ENCODE data around the gene MMP13.

The MMP13 gene

GRCh38 chr11:102989379-102990047 lies 34.0 kb upstream of the MMP13 start:
- ChIA-PET CTCF (no interaction called here), POLR2A (no interaction called here)
- DNase-seq (ENCODE audit: extremely low spot score): no peak
- no peak for TF ChIP-seq FOXK2 (IDR thresholded peaks at IDR 0.05)
- TF ChIP-seq ARNT (IDR thresholded peaks at IDR 0.05): no peak
- no peak for TF ChIP-seq ZNF384 (IDR thresholded peaks at IDR 0.05)
- no peak for TF ChIP-seq TARDBP (IDR thresholded peaks at IDR 0.05)
- TF ChIP-seq L3MBTL2 (conservative IDR thresholded peaks at IDR 0.05): no peak
- no peak for TF ChIP-seq BHLHE40 (IDR thresholded peaks at IDR 0.05; ENCODE audit: borderline replicate concordance)
- no peak for TF ChIP-seq HDGF (IDR thresholded peaks at IDR 0.05; ENCODE audit: borderline replicate concordance)
- TF ChIP-seq PKNOX1 (IDR thresholded peaks at IDR 0.05): no peak
- TF ChIP-seq LEF1 (IDR thresholded peaks at IDR 0.05; ENCODE audit: borderline replicate concordance): no peak
- no peak for TF ChIP-seq CTBP1 (IDR thresholded peaks at IDR 0.05; ENCODE audit: borderline replicate concordance)
- no peak for TF ChIP-seq FOXA1 (IDR thresholded peaks at IDR 0.05)
- TF ChIP-seq NFRKB (IDR thresholded peaks at IDR 0.05): no peak
- TF ChIP-seq ELF4 (IDR thresholded peaks at IDR 0.05): no peak
- no peak for TF ChIP-seq SP1 (IDR thresholded peaks at IDR 0.05)
- TF ChIP-seq SUZ12 (IDR thresholded peaks at IDR 0.05): no peak

DNA sequence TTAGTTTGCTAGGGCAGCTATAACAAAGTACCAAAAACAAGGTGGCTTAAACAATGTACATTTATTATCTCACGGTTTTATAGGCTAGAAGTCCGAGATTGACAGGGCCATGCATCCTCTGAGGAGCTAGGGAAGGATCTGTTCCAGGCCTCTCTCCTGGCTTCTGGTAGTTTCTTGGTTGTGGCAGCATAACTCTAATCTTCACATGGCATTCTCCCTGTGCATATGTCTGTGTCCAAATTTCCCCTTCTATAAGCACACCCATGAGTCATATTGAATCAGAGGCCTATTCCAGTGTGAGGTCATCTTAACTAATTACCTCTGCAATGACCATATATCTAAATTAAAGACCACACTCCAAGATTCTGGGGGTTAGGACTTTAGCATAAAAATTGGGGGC lies 31.3 kb upstream of the MMP13 start:
- DNase-seq (ENCODE audit: extremely low spot score): no peak
- POLR2A ChIA-PET: no interaction called here
- no peak for TF ChIP-seq HDGF (IDR thresholded peaks at IDR 0.05; ENCODE audit: borderline replicate concordance)
- peak; percentile 22; the same call in 1 of the 2 replicates for TF ChIP-seq PKNOX1 (IDR thresholded peaks at IDR 0.05)
- TF ChIP-seq LEF1 (IDR thresholded peaks at IDR 0.05; ENCODE audit: borderline replicate concordance): no peak
- no peak for TF ChIP-seq FOXM1 (IDR thresholded peaks at IDR 0.05; ENCODE audit: borderline replicate concordance)
- no peak for TF ChIP-seq CTBP1 (IDR thresholded peaks at IDR 0.05; ENCODE audit: borderline replicate concordance)
- CTCF ChIA-PET: no interaction called here

GRCh38 chr11:102985850-102986249 lies 30.3 kb upstream of the MMP13 start:
- TF ChIP-seq BHLHE40 (IDR thresholded peaks at IDR 0.05; ENCODE audit: borderline replicate concordance) (no peak), FOXK2 (IDR thresholded peaks at IDR 0.05) (no peak), L3MBTL2 (conservative IDR thresholded peaks at IDR 0.05) (no peak), ELF4 (IDR thresholded peaks at IDR 0.05) (no peak), SP1 (IDR thresholded peaks at IDR 0.05) (no peak), ARNT (IDR thresholded peaks at IDR 0.05) (no peak), LEF1 (IDR thresholded peaks at IDR 0.05; ENCODE audit: borderline replicate concordance) (no peak), ZNF384 (IDR thresholded peaks at IDR 0.05) (no peak), FOXA1 (IDR thresholded peaks at IDR 0.05) (no peak), HDGF (IDR thresholded peaks at IDR 0.05; ENCODE audit: borderline replicate concordance) (no peak), FOXM1 (IDR thresholded peaks at IDR 0.05; ENCODE audit: borderline replicate concordance) (no peak), NFRKB (IDR thresholded peaks at IDR 0.05) (no peak), TARDBP (IDR thresholded peaks at IDR 0.05) (no peak), PKNOX1 (IDR thresholded peaks at IDR 0.05) (no peak), CTBP1 (IDR thresholded peaks at IDR 0.05; ENCODE audit: borderline replicate concordance) (no peak), SUZ12 (IDR thresholded peaks at IDR 0.05) (no peak)
- ChIA-PET POLR2A (no interaction called here), CTCF (no interaction called here)
- DNase-seq (ENCODE audit: extremely low spot score): no peak

GRCh38 chr11:102983486-102983885 lies 28.0 kb upstream of the MMP13 start:
- TF ChIP-seq PKNOX1 (IDR thresholded peaks at IDR 0.05): no peak
- no peak for TF ChIP-seq HDGF (IDR thresholded peaks at IDR 0.05; ENCODE audit: borderline replicate concordance)
- no peak for TF ChIP-seq FOXM1 (IDR thresholded peaks at IDR 0.05; ENCODE audit: borderline replicate concordance)
- no peak for TF ChIP-seq L3MBTL2 (conservative IDR thresholded peaks at IDR 0.05)
- TF ChIP-seq NFRKB (IDR thresholded peaks at IDR 0.05): no peak
- no peak for TF ChIP-seq ZNF384 (IDR thresholded peaks at IDR 0.05)
- no peak for TF ChIP-seq SP1 (IDR thresholded peaks at IDR 0.05)
- TF ChIP-seq ARNT (IDR thresholded peaks at IDR 0.05): no peak
- no peak for TF ChIP-seq FOXK2 (IDR thresholded peaks at IDR 0.05)
- no peak for TF ChIP-seq BHLHE40 (IDR thresholded peaks at IDR 0.05; ENCODE audit: borderline replicate concordance)
- no peak for TF ChIP-seq FOXA1 (IDR thresholded peaks at IDR 0.05)
- no peak for TF ChIP-seq ELF4 (IDR thresholded peaks at IDR 0.05)
- DNase-seq (ENCODE audit: extremely low spot score): no peak
- POLR2A ChIA-PET: no interaction called here
- CTCF ChIA-PET: no interaction called here

DNA sequence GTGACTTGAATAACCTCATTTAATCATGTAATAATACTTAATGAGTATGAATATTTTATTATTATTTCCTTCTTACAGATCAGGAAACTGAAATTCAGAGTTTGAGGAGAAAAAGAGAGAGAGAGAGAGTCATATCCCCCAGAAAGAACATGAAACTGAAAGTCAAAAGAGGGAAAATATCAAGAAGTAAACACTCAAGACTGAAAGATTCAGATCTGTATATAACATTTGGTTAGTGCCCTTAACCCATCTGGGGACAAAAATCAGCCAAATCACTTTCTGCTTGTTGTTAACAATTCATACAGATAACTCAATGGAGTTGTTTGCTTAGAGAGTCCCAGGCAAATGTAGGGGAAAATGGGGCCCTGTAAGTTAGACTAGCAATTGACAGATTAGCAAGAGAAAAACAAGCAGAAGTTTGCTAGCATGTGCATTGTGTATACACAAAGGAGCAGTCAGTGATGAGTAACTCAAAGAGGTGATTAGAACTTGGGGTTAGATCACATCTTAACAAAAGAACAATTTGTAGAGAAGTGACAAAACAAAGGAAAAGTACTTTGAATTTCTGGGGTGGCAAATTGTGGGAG lies 25.9 kb upstream of the MMP13 start:
- no peak for DNase-seq (ENCODE audit: extremely low spot score)
- TF ChIP-seq ARNT (IDR thresholded peaks at IDR 0.05) (no peak), FOXM1 (IDR thresholded peaks at IDR 0.05; ENCODE audit: borderline replicate concordance) (no peak), PKNOX1 (IDR thresholded peaks at IDR 0.05) (no peak), LEF1 (IDR thresholded peaks at IDR 0.05; ENCODE audit: borderline replicate concordance) (no peak), TARDBP (IDR thresholded peaks at IDR 0.05) (no peak), HDGF (IDR thresholded peaks at IDR 0.05; ENCODE audit: borderline replicate concordance) (no peak), FOXA1 (IDR thresholded peaks at IDR 0.05) (no peak), FOXK2 (IDR thresholded peaks at IDR 0.05) (no peak), L3MBTL2 (conservative IDR thresholded peaks at IDR 0.05) (no peak), ELF4 (IDR thresholded peaks at IDR 0.05) (no peak), CTBP1 (IDR thresholded peaks at IDR 0.05; ENCODE audit: borderline replicate concordance) (no peak), ZNF384 (IDR thresholded peaks at IDR 0.05) (no peak), SP1 (IDR thresholded peaks at IDR 0.05) (no peak), SUZ12 (IDR thresholded peaks at IDR 0.05) (no peak), BHLHE40 (IDR thresholded peaks at IDR 0.05; ENCODE audit: borderline replicate concordance) (no peak)
- ChIA-PET CTCF (no interaction called here), POLR2A (no interaction called here)

Data from HEK293T (cell line).